Panc1 (cell line): ENCODE measurements around the gene SHC4. TPM values are rescaled to one million over a fixed set of nuclear protein-coding genes. Genes with fewer than 3 reads are reported as not detected.

Source experiments
- ATAC-seq: fragments of 200-7000 bp; cut with Tn5 transposase; 2 replicates; pipeline ENCODE4 v1.9.1; 2020; ENCODE audit warnings: mild to moderate bottlenecking, moderate library complexity
- BruUV-seq: library from RNA; stranded (reverse); fragments of 400-500 nt; replicated peaks from 2 replicates; lab custom pipeline; 2021; lab: Mats Ljungman, UMichigan
- CTCF ChIA-PET: fragments of 300-600 bp; sonication (Branson Sonifier 250); formaldehyde crosslinking; loops from one replicate; lab custom pipeline; 2022; ENCODE audit warnings: antibody characterized with exemption; lab: Charles Lee
- POLR2A ChIA-PET: fragments of 300-600 bp; sonication (Branson Sonifier 250); formaldehyde crosslinking; loops from one replicate; lab custom pipeline; 2022; ENCODE audit warnings: antibody characterized with exemption; lab: Charles Lee
- DNase-seq: peaks from one replicate; pipeline ENCODE4 v3.0.0-alpha.2; 2010; ENCODE audit warnings: low read depth, low spot score
- H3K27ac ChIP-seq: 2 replicates; pipeline ENCODE4 v1.5.1; 2011; ENCODE audit warnings: mild to moderate bottlenecking, low read length, inconsistent platforms
- H3K27me3 ChIP-seq: fragments of 200-500 bp; sonication (Bioruptor generic); 2 replicates; pipeline ENCODE4 v1.6.0; 2014; ENCODE audit warnings: low read length, inconsistent platforms; ENCODE audit not compliant: control insufficient read depth, insufficient read depth
- H3K36me3 ChIP-seq: fragments of 200-500 bp; sonication (Bioruptor generic); 2 replicates; pipeline ENCODE4 v1.5.1; 2014; ENCODE audit warnings: inconsistent platforms, mild to moderate bottlenecking, low read length, moderate library complexity; ENCODE audit not compliant: control insufficient read depth, insufficient read depth
- H3K4me1 ChIP-seq: 2 replicates; pipeline ENCODE4 v1.5.1; 2011; ENCODE audit warnings: inconsistent platforms, mild to moderate bottlenecking, low read length, moderate library complexity; ENCODE audit not compliant: control insufficient read depth, insufficient read depth
- H3K4me3 ChIP-seq, 2 experiments: 2 replicates each; pipeline ENCODE4 v1.5.1; 2011 to 2012; ENCODE audit warnings: low read depth in 2 of 2, low read length in 2 of 2, mild to moderate bottlenecking in 2 of 2, inconsistent platforms in 1 of 2, moderate library complexity in 1 of 2
- H3K9me3 ChIP-seq: fragments of 200-500 bp; sonication (Bioruptor generic); 2 replicates; pipeline ENCODE4 v1.5.1; 2014; ENCODE audit warnings: low read depth, mild to moderate bottlenecking, inconsistent platforms, low read length, moderate library complexity; ENCODE audit not compliant: control insufficient read depth, insufficient read depth
- CTCF ChIP-seq: fragments of 450-650 bp; IDR thresholded peaks from 2 replicates; pipeline ENCODE4 v1.5.1; 2017; ENCODE audit warnings: mild to moderate bottlenecking
- POLR2AphosphoS5 ChIP-seq: IDR thresholded peaks from 2 replicates; pipeline ENCODE4 v1.6.1; 2012; ENCODE audit warnings: mild to moderate bottlenecking, low read depth, low read length, moderate library complexity
- REST ChIP-seq, 2 experiments: IDR thresholded peaks; 2 replicates each; pipeline ENCODE4 v1.6.1; 2011 to 2012; ENCODE audit warnings: low read depth in 2 of 2, control low read depth in 1 of 2, low read length in 1 of 2, mild to moderate bottlenecking in 1 of 2, moderate library complexity in 1 of 2; ENCODE audit not compliant: insufficient read depth in 1 of 2
- SIN3A ChIP-seq: IDR thresholded peaks from 2 replicates; pipeline ENCODE4 v1.6.1; 2012; ENCODE audit warnings: low read depth, mild to moderate bottlenecking, low read length, moderate library complexity, borderline replicate concordance; ENCODE audit not compliant: insufficient read depth
- TCF7L2 ChIP-seq: IDR thresholded peaks from 2 replicates; pipeline ENCODE4 v1.6.1; 2011; ENCODE audit warnings: mild to moderate bottlenecking, low read depth, low read length, inconsistent platforms
- in situ Hi-C: cut with HindIII; loops from 2 replicates; pipeline ENCODE4 v1.10.0; 2016; ENCODE audit warnings: low sequenced_read_pairs, low pct_unique_long_range_greater_than_20kb
- intact Hi-C: fragments of 100-400 bp; cut with micrococcal nuclease; formaldehyde crosslinking; loops from one replicate; pipeline ENCODE4 v1.10.0; 2022; ENCODE audit not compliant: unreplicated experiment
- total RNA-seq: library from RNA; stranded (reverse); gene quantifications from one replicate; pipeline ENCODE4 v1.2.1, GENCODE V29; 2021; ENCODE audit not compliant: unreplicated experiment

The SHC4 gene
- total RNA-seq, 1 experiment from 2014 or later: 0.10 TPM

GRCh38 chr15:48984811-48985352 is 21.2 kb upstream of the SHC4 start:
- ChIA-PET POLR2A (no interaction called here), CTCF (no interaction called here)
- in situ Hi-C loops (no loop called here), intact Hi-C loops (no loop called here)
- H3K27me3 ChIP-seq: no peaks in the 10 kb centered on the region
- H3K4me3 ChIP-seq: no peak overlapping the region
- no TSS peak for BruUV-seq
- H3K9me3 ChIP-seq: no peaks in the 10 kb centered on the region
- H3K27ac ChIP-seq: no peak overlapping the region
- ATAC-seq: no peak
- no peaks in the 10 kb centered on the region for H3K4me1 ChIP-seq
- no peaks in the 10 kb centered on the region for H3K36me3 ChIP-seq
- TF ChIP-seq POLR2AphosphoS5: no peak
- DNase-seq: no peak

GRCh38 chr15:48984021-48984710 is 20.4 kb upstream of the SHC4 start:
- intact Hi-C loops: no loop called here
- in situ Hi-C loops: no loop called here
- CTCF ChIA-PET: no interaction called here

More at GRCh38 chr15:48984021-48984710, 20.4 kb upstream of the SHC4 start:
- TF ChIP-seq TCF7L2 (no peak), REST (IDR thresholded peaks at IDR 0.05; ENCODE audit: insufficient read depth in 1 of 2, low read depth in 2 of 2, low read length in 1 of 2) (no peak), CTCF (no peak), POLR2AphosphoS5 (no peak), SIN3A (no peak)
- no peaks in the 10 kb centered on the region for H3K36me3 ChIP-seq
- H3K9me3 ChIP-seq: no peaks in the 10 kb centered on the region
- H3K27me3 ChIP-seq: no peaks in the 10 kb centered on the region
- no peaks in the 10 kb centered on the region for H3K4me1 ChIP-seq
- H3K4me3 ChIP-seq: no peak overlapping the region
- no peak for DNase-seq
- BruUV-seq: no TSS peak
- POLR2A ChIA-PET: no interaction called here
- H3K27ac ChIP-seq: no peak overlapping the region
- no peak for ATAC-seq
